Measurements from ENCODE around the gene RELN. TPM values are rescaled to one million over a fixed set of nuclear protein-coding genes. Genes with fewer than 3 reads are reported as not detected.
A peak's percentile ranks its signal among the peaks of the same experiment; 100 is the strongest.

Gene RELN
- total RNA-seq, 1 donor from 2014 or later = not detected

GRCh38 chr7:103719070-103719469, 270.4 kb downstream of the RELN start:
- H3K4me1 Mint-ChIP-seq = no peaks in the 10 kb centered on the region
- ChIA-PET CTCF (no interaction called here), POLR2A (no interaction called here)
- ATAC-seq (ENCODE audit: low read depth) (no peak), DNase-seq (no peak)
- no peaks in the 10 kb centered on the region for H3K9me3 Mint-ChIP-seq
- H3K36me3 Mint-ChIP-seq (ENCODE audit: low read depth) = no peaks in the 10 kb centered on the region
- no peak overlapping the region for H3K4me3 Mint-ChIP-seq
- H3K27ac Mint-ChIP-seq = no peak overlapping the region
- no peak for TF ChIP-seq CTCF (IDR thresholded peaks at IDR 0.05)
- H3K27me3 Mint-ChIP-seq = no peaks in the 10 kb centered on the region
- intact Hi-C loops (cut with micrococcal nuclease) = no loop called here

GRCh38 chr7:103718482-103719061, 270.9 kb downstream of the RELN start:
- CTCF ChIA-PET = no interaction called here
- H3K27ac Mint-ChIP-seq = no peak overlapping the region
- ATAC-seq (ENCODE audit: low read depth) (no peak), DNase-seq (no peak)
- H3K36me3 Mint-ChIP-seq (ENCODE audit: low read depth) = no peaks in the 10 kb centered on the region
- POLR2A ChIA-PET = no interaction called here
- H3K4me3 Mint-ChIP-seq = no peak overlapping the region
- H3K9me3 Mint-ChIP-seq = no peaks in the 10 kb centered on the region
- TF ChIP-seq CTCF (IDR thresholded peaks at IDR 0.05) = no peak
- intact Hi-C loops (cut with micrococcal nuclease) = no loop called here
- no peaks in the 10 kb centered on the region for H3K4me1 Mint-ChIP-seq
- no peaks in the 10 kb centered on the region for H3K27me3 Mint-ChIP-seq

GRCh38 chr7:103717574-103717973, 271.9 kb downstream of the RELN start:
- Mint-ChIP-seq H3K4me1 (no peaks in the 10 kb centered on the region), H3K27me3 (no peaks in the 10 kb centered on the region), H3K27ac (no peak overlapping the region), H3K4me3 (no peak overlapping the region), H3K9me3 (no peaks in the 10 kb centered on the region), H3K36me3 (ENCODE audit: low read depth) (no peaks in the 10 kb centered on the region)
- ChIA-PET CTCF (no interaction called here), POLR2A (no interaction called here)
- peak; percentile 12 for TF ChIP-seq CTCF (IDR thresholded peaks at IDR 0.05)
- no peak for ATAC-seq (ENCODE audit: low read depth)
- intact Hi-C loops (cut with micrococcal nuclease) = no loop called here
- no peak for DNase-seq

GRCh38 chr7:103715376-103716120, 273.9 kb downstream of the RELN start:
- no peaks in the 10 kb centered on the region for H3K9me3 Mint-ChIP-seq
- no peaks in the 10 kb centered on the region for H3K4me1 Mint-ChIP-seq
- no peak overlapping the region for H3K4me3 Mint-ChIP-seq
- ChIA-PET POLR2A (no interaction called here), CTCF (no interaction called here)
- DNase-seq (no peak), ATAC-seq (ENCODE audit: low read depth) (no peak)
- TF ChIP-seq CTCF (IDR thresholded peaks at IDR 0.05) = no peak
- intact Hi-C loops (cut with micrococcal nuclease) = no loop called here
- H3K27me3 Mint-ChIP-seq = no peaks in the 10 kb centered on the region
- no peaks in the 10 kb centered on the region for H3K36me3 Mint-ChIP-seq (ENCODE audit: low read depth)
- H3K27ac Mint-ChIP-seq = no peak overlapping the region

- Mint-ChIP-seq H3K4me1 (no peaks in the 10 kb centered on the region), H3K36me3 (ENCODE audit: low read depth) (no peaks in the 10 kb centered on the region), H3K4me3 (no peak overlapping the region), H3K27me3 (no peaks in the 10 kb centered on the region), H3K27ac (no peak overlapping the region), H3K9me3 (no peaks in the 10 kb centered on the region)
- intact Hi-C loops (cut with micrococcal nuclease) = no loop called here
- no peak for ATAC-seq (ENCODE audit: low read depth)
- ChIA-PET CTCF (no interaction called here), POLR2A (no interaction called here)
- DNase-seq = no peak
- no peak for TF ChIP-seq CTCF (IDR thresholded peaks at IDR 0.05)
Observed at GRCh38 chr7:103714376-103714927, 275.0 kb downstream of the RELN start.

Measured in activated B cell treated with CpG ODN at 0.5 μM for 24 hours (primary cell).